LoVo (cell line): ENCODE results near the gene ERO1B.
"Not testable (repeated sequence)": the region's sequence is repeated elsewhere in the genome, so short reads cannot be mapped to it uniquely, and the experiment has no call there.

ENCODE experiments used
- DNase-seq: peaks from one replicate; pipeline ENCODE4 v3.0.0-alpha.2; 2016; ENCODE audit warnings: low spot score

The ERO1B gene

GRCh38 chr1:236247286-236247685, 34.5 kb downstream of the ERO1B start:
- DNase-seq, result no peak

- no peak for DNase-seq
These were observed 39.2 kb downstream of the ERO1B start for GRCh38 chr1:236242568-236242967.

GRCh38 chr1:236240675-236241074, 41.1 kb downstream of the ERO1B start:
- no peak for DNase-seq

GRCh38 chr1:236239092-236239585, 42.6 kb downstream of the ERO1B start:
- DNase-seq, result no peak

- DNase-seq, result no peak
These were observed 46.6 kb downstream of the ERO1B start for GRCh38 chr1:236235116-236235515.

GRCh38 chr1:236228411-236228810, 53.3 kb downstream of the ERO1B start:
- DNase-seq, result no peak

- no peak for DNase-seq
These were observed 59.1 kb downstream of the ERO1B start for GRCh38 chr1:236222632-236223031.

GRCh38 chr1:236220473-236220872, 61.3 kb downstream of the ERO1B start:
- DNase-seq, result no peak

- DNase-seq, result no peak
These were observed 67.0 kb downstream of the ERO1B start for GRCh38 chr1:236214761-236215160.

GRCh38 chr1:236213534-236213933, 68.2 kb downstream of the ERO1B start:
- DNase-seq, result no peak

GRCh38 chr1:236211815-236212214, 69.9 kb downstream of the ERO1B start:
- DNase-seq, result no peak

- DNase-seq, result no peak
These were observed 72.0 kb downstream of the ERO1B start for GRCh38 chr1:236209713-236210112.

GRCh38 chr1:236209185-236209584, 72.6 kb downstream of the ERO1B start:
- DNase-seq, result no peak

- DNase-seq, result no peak
These were observed 74.2 kb downstream of the ERO1B start for GRCh38 chr1:236207569-236207968.

GRCh38 chr1:236207121-236207520, 74.6 kb downstream of the ERO1B start:
- no peak for DNase-seq

GRCh38 chr1:236206548-236206947, 75.2 kb downstream of the ERO1B start:
- no peak for DNase-seq

- no peak for DNase-seq
These were observed 77.1 kb downstream of the ERO1B start for GRCh38 chr1:236204656-236205055.

GRCh38 chr1:236204039-236204438, 77.7 kb downstream of the ERO1B start:
- no peak for DNase-seq

GRCh38 chr1:236201786-236202185, 80.0 kb downstream of the ERO1B start:
- no peak for DNase-seq

- no peak for DNase-seq
These were observed 80.8 kb downstream of the ERO1B start for GRCh38 chr1:236200925-236201324.

- no peak for DNase-seq
These were observed 88.6 kb downstream of the ERO1B start for GRCh38 chr1:236193184-236193583.

- not testable (repeated sequence) for DNase-seq
These were observed 93.7 kb downstream of the ERO1B start for GRCh38 chr1:236188084-236188483.

GRCh38 chr1:236186471-236186870, 95.3 kb downstream of the ERO1B start:
- not testable (repeated sequence) for DNase-seq

- DNase-seq, result no peak
These were observed 96.1 kb downstream of the ERO1B start for GRCh38 chr1:236185687-236186086.

- no peak for DNase-seq
These were observed 100.7 kb downstream of the ERO1B start for GRCh38 chr1:236181059-236181458.
